Measurements from ENCODE around the gene RPL13A. TPM values are rescaled to one million over a fixed set of nuclear protein-coding genes. Genes with fewer than 3 reads are reported as not detected.

The RPL13A gene
- 1,477 and 1,924 TPM in 2 replicates for total RNA-seq (2012; rRNA removed)
- 2,069 and 2,840 TPM in 2 replicates for polyA plus RNA-seq (2012; rRNA removed)
- polyA plus RNA-seq (2012; cell fraction: cytosol; rRNA removed), result 3,282 and 4,112 TPM in 2 replicates
- polyA plus RNA-seq (2012; cell fraction: nucleus; rRNA removed; ENCODE audit: low replicate concordance), result 1,203 and 1,338 TPM in 2 replicates
- Bru-seq, nascent RNA, result percentile 100 among the genes with signal in this experiment
- BruChase-seq, experiment 1, labeled RNA remaining after a 6-hour chase, result percentile 100 among the genes with signal in this experiment
- percentile 99 among the genes with signal in this experiment for BruChase-seq, experiment 2, labeled RNA remaining after a 2-hour chase
- long read RNA-seq, transcript RPL13A-214 (8 exons, 1,122 nt), result minor isoform, 11 of 1,522 reads
- long read RNA-seq, transcript RPL13A-201 (8 exons, 1,181 nt), result major isoform, 1,324 of 1,522 reads
- long read RNA-seq, partial matches to known transcripts, result 120 of 1,522 reads
- long read RNA-seq, other reads (novel, unspliced or antisense), result 66 of 1,522 reads

GRCh38 chr19:49487277-49488045 is at the start of gene RPL13A:
RPL13A (plus strand) TSS chr19:49487608; CDS start chr19:49487630, 22 bp downstream.
- H3K23ac ChIP-seq (ENCODE audit: low read depth, low read length), result peak within 1 kb of the TSS; percentile 99
- TSS peak; percentile 66 for BruUV-seq (replicated peaks)
- H2BK15ac ChIP-seq (ENCODE audit: low read depth, low read length), result no peak within 1 kb of the TSS; the same call in 2 of the 3 replicates
- dilution Hi-C loops (cut with HindIII; ENCODE audit: low sequenced_read_pairs, unreplicated experiment) (no loop called here), in situ Hi-C loops (cut with MboI; ENCODE audit: low sequenced_read_pairs) (no loop called here), intact Hi-C loops (cut with micrococcal nuclease) (loop anchor here (1.0 kb wide), 1 partner anchor 9 kb away; the partner anchor contains the start of gene RPS11)
- peaks cover 7% of the 10 kb centered on the region for H3K4me1 ChIP-seq (ENCODE audit: control insufficient read depth, insufficient read depth, low read length)
- H3K56ac ChIP-seq (ENCODE audit: extremely low read depth, insufficient read depth, low read length), result peak within 1 kb of the TSS; percentile 99
- H2BK120ac ChIP-seq (ENCODE audit: low read depth, low read length), result peak within 1 kb of the TSS; percentile 53; the same call in 1 of the 2 replicates
- ChIA-PET POLR2A (ENCODE audit: unreplicated experiment) (interaction anchor here (0.7 to 1.1 kb wide), 2 partner anchors 11 to 26 kb away, joined by 3 to 4 read pairs; no protein-coding TSS in a partner anchor), CTCF (no interaction called here)
- H4K91ac ChIP-seq (ENCODE audit: insufficient read depth, low read depth, low read length), result peak within 1 kb of the TSS; percentile 86
- peak within 1 kb of the TSS; percentile 100 for H2AK9ac ChIP-seq (replicated peaks; ENCODE audit: low read depth, low read length, poor library complexity)
- peak within 1 kb of the TSS; percentile 80 to 98 for H4K8ac ChIP-seq (ENCODE audit: low read depth in 2 of 2, low read length in 2 of 2)
- H2BK20ac ChIP-seq (ENCODE audit: low read depth, low read length), result no peak within 1 kb of the TSS
- DNase-seq, result peak; percentile 99
- peak within 1 kb of the TSS; percentile 82 for H3K27ac ChIP-seq (ENCODE audit: insufficient read depth, low read length)
- H3K9me1 ChIP-seq (ENCODE audit: insufficient read depth, low read length), result peaks cover 5% of the 10 kb centered on the region
- peak within 1 kb of the TSS; percentile 86 for H2BK5ac ChIP-seq (ENCODE audit: low read depth, low read length, poor library complexity, severe bottlenecking)
- H3K18ac ChIP-seq (ENCODE audit: low read depth, low read length), result peak within 1 kb of the TSS; percentile 16
- H3K14ac ChIP-seq (replicated peaks; ENCODE audit: low read depth, low read length), result peak within 1 kb of the TSS; percentile 98
- H3K9me3 ChIP-seq (ENCODE audit: control insufficient read depth, insufficient read depth, low read length), result no peaks in the 10 kb centered on the region
- H3K4ac ChIP-seq (ENCODE audit: low read depth, low read length), result peak within 1 kb of the TSS; percentile 93
- peak within 1 kb of the TSS; percentile 94 for H4K5ac ChIP-seq (ENCODE audit: low read depth, low read length)
- peak within 1 kb of the TSS; percentile 90 for H2AK5ac ChIP-seq (ENCODE audit: low read depth, low read length)
- H4K20me1 ChIP-seq (ENCODE audit: insufficient read depth, low read length), result peaks cover 50% of the 10 kb centered on the region
- WGBS, 2 experiments (ENCODE audit: extremely low coverage in 2 of 2, insufficient read length in 1 of 2), result 0% methylated on average over 42 of the region's 57 CpGs; no CpG with 5 or more reads in 1 of the 2 experiments
- H3K36me3 ChIP-seq (ENCODE audit: control insufficient read depth, insufficient read depth, low read length), result peaks cover 41% of the 10 kb centered on the region
- H2AFZ ChIP-seq (replicated peaks; ENCODE audit: low read length, poor library complexity), result peak within 1 kb of the TSS; percentile 97
- ATAC-seq (ENCODE audit: low read depth), result peak; percentile 95
- peaks cover 11 to 34% of the 10 kb centered on the region in 2 experiments for H3K79me1 ChIP-seq (ENCODE audit: low read depth in 1 of 2, low read length in 2 of 2)
- H3K4me3 ChIP-seq (ENCODE audit: insufficient read depth, low read depth, low read length), result peak within 1 kb of the TSS; percentile 70
- H3K27me3 ChIP-seq (ENCODE audit: control insufficient read depth, insufficient read depth, low read length), result no peaks in the 10 kb centered on the region
- peak within 1 kb of the TSS; percentile 99 for H3K9ac ChIP-seq (ENCODE audit: low read depth, low read length)
- H3K4me2 ChIP-seq (ENCODE audit: low read depth, low read length), result peak within 1 kb of the TSS; percentile 91
- TF ChIP-seq MAZ (IDR thresholded peaks at IDR 0.05; ENCODE audit: borderline replicate concordance, low read depth, low read length), result peak; percentile 65; the same call in 1 of the 2 replicates
- TF ChIP-seq NFE2L2 (IDR thresholded peaks at IDR 0.05; ENCODE audit: low read depth, low read length), result no peak
- peak; percentile 100 for TF ChIP-seq POLR2A (IDR thresholded peaks at IDR 0.05; ENCODE audit: low read depth, low read length)
- TF ChIP-seq FOS (IDR thresholded peaks at IDR 0.05; ENCODE audit: low read depth, low read length), result peak; percentile 41; the same call in 1 of the 2 replicates
- TF ChIP-seq, protein P1, sequence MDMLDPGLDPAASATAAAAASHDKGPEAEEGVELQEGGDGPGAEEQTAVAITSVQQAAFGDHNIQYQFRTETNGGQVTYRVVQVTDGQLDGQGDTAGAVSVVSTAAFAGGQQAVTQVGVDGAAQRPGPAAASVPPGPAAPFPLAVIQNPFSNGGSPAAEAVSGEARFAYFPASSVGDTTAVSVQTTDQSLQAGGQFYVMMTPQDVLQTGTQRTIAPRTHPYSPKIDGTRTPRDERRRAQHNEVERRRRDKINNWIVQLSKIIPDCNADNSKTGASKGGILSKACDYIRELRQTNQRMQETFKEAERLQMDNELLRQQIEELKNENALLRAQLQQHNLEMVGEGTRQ (IDR thresholded peaks at IDR 0.05; ENCODE audit: low read depth, low read length), result peak; percentile 99
- no peak for TF ChIP-seq RAD21 (IDR thresholded peaks at IDR 0.05; ENCODE audit: low read length)
- 0 out of 2 replicates have a peak, but pooled peaks have one; percentile 28 for TF ChIP-seq RFX5 (IDR thresholded peaks at IDR 0.05; ENCODE audit: low read depth, low read length)
- TF ChIP-seq, protein P2, sequence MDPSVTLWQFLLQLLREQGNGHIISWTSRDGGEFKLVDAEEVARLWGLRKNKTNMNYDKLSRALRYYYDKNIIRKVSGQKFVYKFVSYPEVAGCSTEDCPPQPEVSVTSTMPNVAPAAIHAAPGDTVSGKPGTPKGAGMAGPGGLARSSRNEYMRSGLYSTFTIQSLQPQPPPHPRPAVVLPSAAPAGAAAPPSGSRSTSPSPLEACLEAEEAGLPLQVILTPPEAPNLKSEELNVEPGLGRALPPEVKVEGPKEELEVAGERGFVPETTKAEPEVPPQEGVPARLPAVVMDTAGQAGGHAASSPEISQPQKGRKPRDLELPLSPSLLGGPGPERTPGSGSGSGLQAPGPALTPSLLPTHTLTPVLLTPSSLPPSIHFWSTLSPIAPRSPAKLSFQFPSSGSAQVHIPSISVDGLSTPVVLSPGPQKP (IDR thresholded peaks at IDR 0.05; ENCODE audit: borderline replicate concordance, low read depth, low read length), result no peak
- peak; percentile 99 for TF ChIP-seq CEBPB (IDR thresholded peaks at IDR 0.05; ENCODE audit: low read depth, low read length)
- TF ChIP-seq CTCF (conservative IDR thresholded peaks at IDR 0.05; ENCODE audit: low read depth, low read length), result no peak
- no peak for TF ChIP-seq MAFK (IDR thresholded peaks at IDR 0.05; ENCODE audit: low read depth, low read length)
